Erythroblast (primary cell): ENCODE measurements around the gene GJD2.

ENCODE experiments used
- GATA1 ChIP-seq: IDR thresholded peaks from 2 replicates; pipeline ENCODE4 v1.6.1; 2011; ENCODE audit warnings: low read depth, mild to moderate bottlenecking, control low read depth, low read length, moderate library complexity
- POLR2A ChIP-seq: IDR thresholded peaks from 2 replicates; pipeline ENCODE4 v1.6.1; 2011; ENCODE audit warnings: mild to moderate bottlenecking, low read length

DNA sequence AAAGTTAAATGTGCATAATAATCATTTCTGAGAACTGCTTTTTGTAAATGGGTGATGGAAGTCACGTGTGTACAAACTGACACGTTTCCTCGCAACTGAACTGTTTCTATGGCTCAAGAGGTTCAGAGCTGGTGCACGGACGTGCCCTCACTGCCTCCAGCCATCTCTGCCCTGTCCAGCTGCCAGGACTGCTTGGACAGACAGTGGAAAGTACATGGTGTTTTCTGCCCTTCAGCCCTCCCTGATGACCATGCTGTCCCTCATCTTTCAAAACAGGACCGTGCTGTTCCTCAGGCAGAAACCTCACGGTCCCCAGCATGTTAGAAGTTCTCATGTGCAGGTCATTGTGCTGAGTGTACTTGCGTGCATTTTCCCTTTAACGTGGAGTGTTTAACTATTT lies 38.7 kb downstream of the GJD2 start:
- TF ChIP-seq POLR2A (no peak), GATA1 (no peak)
